ENCODE data around the gene CELA2B.
A peak's percentile ranks its signal among the peaks of the same experiment; 100 is the strongest.
"Not testable (repeated sequence)": the region's sequence is repeated elsewhere in the genome, so short reads cannot be mapped to it uniquely, and the experiment has no call there.

Gene CELA2B

GRCh38 chr1:15460708-15461095, 15.2 kb upstream of the CELA2B start:
- H3K36me3 Mint-ChIP-seq (ENCODE audit: low read depth) = no peaks in the 10 kb centered on the region
- H3K9me3 Mint-ChIP-seq = no peaks in the 10 kb centered on the region
- peaks cover 52% of the 10 kb centered on the region for H3K4me1 Mint-ChIP-seq
- no peak for DNase-seq
- no peaks in the 10 kb centered on the region for H3K27me3 Mint-ChIP-seq (ENCODE audit: low read depth, poor library complexity)
- TF ChIP-seq CTCF (IDR thresholded peaks at IDR 0.05) = no peak
- H3K27ac Mint-ChIP-seq = no peak overlapping the region
- H3K4me3 Mint-ChIP-seq = no peak overlapping the region

- H3K4me1 Mint-ChIP-seq = peaks cover 41% of the 10 kb centered on the region
- not testable (repeated sequence) for H3K36me3 Mint-ChIP-seq (ENCODE audit: low read depth)
These were observed 12.7 kb upstream of the CELA2B start for GRCh38 chr1:15463064-15463800.

GRCh38 chr1:15463926-15464322, 12.0 kb upstream of the CELA2B start:
- H3K9me3 Mint-ChIP-seq; H3K27ac Mint-ChIP-seq; H3K36me3 Mint-ChIP-seq (ENCODE audit: low read depth); H3K4me3 Mint-ChIP-seq; H3K27me3 Mint-ChIP-seq (ENCODE audit: low read depth, poor library complexity); DNase-seq: not testable (repeated sequence)
- H3K4me1 Mint-ChIP-seq = peaks cover 44% of the 10 kb centered on the region

More at GRCh38 chr1:15463064-15463800, 12.7 kb upstream of the CELA2B start:
- not testable (repeated sequence) for H3K27me3 Mint-ChIP-seq (ENCODE audit: low read depth, poor library complexity); H3K27ac Mint-ChIP-seq; H3K9me3 Mint-ChIP-seq; H3K4me3 Mint-ChIP-seq
- DNase-seq = peak; percentile 35

- Mint-ChIP-seq H3K27ac (no peak overlapping the region), H3K27me3 (ENCODE audit: low read depth, poor library complexity) (peaks cover 14% of the 10 kb centered on the region), H3K4me1 (peaks cover 33% of the 10 kb centered on the region), H3K9me3 (peaks cover 8% of the 10 kb centered on the region), H3K4me3 (no peak overlapping the region), H3K36me3 (ENCODE audit: low read depth) (peaks cover 5% of the 10 kb centered on the region)
- no peak for TF ChIP-seq CTCF (IDR thresholded peaks at IDR 0.05)
- DNase-seq = no peak
These were observed 10.2 kb upstream of the CELA2B start for GRCh38 chr1:15465674-15466073.

GRCh38 chr1:15466955-15467625, 8.8 kb upstream of the CELA2B start:
- not testable (repeated sequence) for H3K36me3 Mint-ChIP-seq (ENCODE audit: low read depth); H3K4me3 Mint-ChIP-seq; DNase-seq; H3K27ac Mint-ChIP-seq
- peaks cover 12% of the 10 kb centered on the region for H3K9me3 Mint-ChIP-seq
- H3K4me1 Mint-ChIP-seq = peaks cover 29% of the 10 kb centered on the region
- peaks cover 14% of the 10 kb centered on the region for H3K27me3 Mint-ChIP-seq (ENCODE audit: low read depth, poor library complexity)

- Mint-ChIP-seq H3K4me1 (peaks cover 21% of the 10 kb centered on the region), H3K27ac (no peak overlapping the region), H3K9me3 (peaks cover 15% of the 10 kb centered on the region), H3K27me3 (ENCODE audit: low read depth, poor library complexity) (peaks cover 14% of the 10 kb centered on the region), H3K4me3 (no peak overlapping the region), H3K36me3 (ENCODE audit: low read depth) (peaks cover 5% of the 10 kb centered on the region)
- no peak for DNase-seq
- TF ChIP-seq CTCF (IDR thresholded peaks at IDR 0.05) = no peak
These were observed 7.8 kb upstream of the CELA2B start for GRCh38 chr1:15468145-15468544.

GRCh38 chr1:15469361-15469760, 6.5 kb upstream of the CELA2B start:
- Mint-ChIP-seq H3K27me3 (ENCODE audit: low read depth, poor library complexity) (peaks cover 14% of the 10 kb centered on the region), H3K27ac (no peak overlapping the region), H3K4me1 (peaks cover 9% of the 10 kb centered on the region), H3K36me3 (ENCODE audit: low read depth) (peaks cover 5% of the 10 kb centered on the region), H3K9me3 (peaks cover 15% of the 10 kb centered on the region), H3K4me3 (no peak overlapping the region)
- DNase-seq = no peak
- no peak for TF ChIP-seq CTCF (IDR thresholded peaks at IDR 0.05)

- peaks cover 15% of the 10 kb centered on the region for H3K9me3 Mint-ChIP-seq
- H3K36me3 Mint-ChIP-seq (ENCODE audit: low read depth); DNase-seq; H3K4me1 Mint-ChIP-seq: not testable (repeated sequence)
- H3K27me3 Mint-ChIP-seq (ENCODE audit: low read depth, poor library complexity) = peaks cover 14% of the 10 kb centered on the region
- H3K4me3 Mint-ChIP-seq = peak overlapping the region; percentile 21
- H3K27ac Mint-ChIP-seq = peak overlapping the region; percentile 69
These were observed 6.0 kb upstream of the CELA2B start for GRCh38 chr1:15469821-15470448.

- H3K4me3 Mint-ChIP-seq; H3K27ac Mint-ChIP-seq; H3K4me1 Mint-ChIP-seq; DNase-seq; H3K36me3 Mint-ChIP-seq (ENCODE audit: low read depth): not testable (repeated sequence)
- peaks cover 14% of the 10 kb centered on the region for H3K27me3 Mint-ChIP-seq (ENCODE audit: low read depth, poor library complexity)
- peaks cover 15% of the 10 kb centered on the region for H3K9me3 Mint-ChIP-seq
These were observed 4.8 kb upstream of the CELA2B start for GRCh38 chr1:15471067-15471466.

GRCh38 chr1:15471723-15472122, 4.2 kb upstream of the CELA2B start:
- not testable (repeated sequence) for H3K4me1 Mint-ChIP-seq; H3K4me3 Mint-ChIP-seq; H3K27me3 Mint-ChIP-seq (ENCODE audit: low read depth, poor library complexity); H3K36me3 Mint-ChIP-seq (ENCODE audit: low read depth); H3K27ac Mint-ChIP-seq; DNase-seq
- H3K9me3 Mint-ChIP-seq = peaks cover 15% of the 10 kb centered on the region
